Prostate gland (tissue), 2 donors: ENCODE measurements around the gene RGS11.

Experiments used
- POLR2A ChIP-seq: fragments of 450-650 bp; IDR thresholded peaks from one replicate; pipeline ENCODE4 v1.6.1; 2016; ENCODE audit warnings: antibody characterized with exemption, mild to moderate bottlenecking
- TF ChIP-seq, protein P1 (sequence below), 4 experiments: fragments of 200-600 bp in 2 of 4; fragments of 450-650 bp in 2 of 4; sonication (generic) in 2 of 4; IDR thresholded peaks; 1 replicate in 3 of 4; 2 replicates in 1 of 4; pipeline ENCODE4 v1.5.1; 2016 to 2019; ENCODE audit warnings: antibody characterized with exemption in 4 of 4, mild to moderate bottlenecking in 2 of 4, moderate library complexity in 2 of 4

DNA sequence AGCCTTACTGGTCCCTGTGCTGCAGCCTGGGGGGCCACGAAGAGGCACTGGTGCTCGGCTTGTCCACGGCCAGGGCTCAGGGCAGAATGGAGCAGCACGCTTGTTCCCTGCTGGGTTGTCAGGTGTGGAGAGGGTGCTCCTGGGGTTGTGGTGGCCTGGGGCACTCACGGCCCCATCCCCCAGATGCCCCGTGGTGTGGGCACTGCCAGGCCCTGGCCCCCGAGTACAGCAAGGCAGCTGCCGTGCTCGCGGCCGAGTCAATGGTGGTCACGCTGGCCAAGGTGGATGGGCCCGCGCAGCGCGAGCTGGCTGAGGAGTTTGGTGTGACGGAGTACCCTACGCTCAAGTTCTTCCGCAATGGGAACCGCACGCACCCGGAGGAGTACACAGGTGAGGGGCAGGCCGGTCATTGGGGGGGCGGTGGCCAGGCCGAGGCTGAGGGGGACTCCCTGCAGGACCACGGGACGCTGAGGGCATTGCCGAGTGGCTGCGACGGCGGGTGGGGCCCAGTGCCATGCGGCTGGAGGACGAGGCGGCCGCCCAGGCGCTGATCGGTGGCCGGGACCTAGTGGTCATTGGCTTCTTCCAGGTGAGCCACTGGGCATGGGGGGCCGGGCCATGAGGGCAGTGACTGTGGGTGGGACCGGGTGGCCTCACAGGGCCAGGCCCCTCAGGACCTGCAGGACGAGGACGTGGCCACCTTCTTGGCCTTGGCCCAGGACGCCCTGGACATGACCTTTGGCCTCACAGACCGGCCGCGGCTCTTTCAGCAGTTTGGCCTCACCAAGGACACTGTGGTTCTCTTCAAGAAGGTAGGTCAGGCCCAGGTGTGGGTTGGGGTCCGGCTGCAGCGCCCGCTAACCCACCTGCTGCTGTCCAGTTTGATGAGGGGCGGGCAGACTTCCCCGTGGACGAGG, 8.7 kb upstream of the RGS11 start:
- TF ChIP-seq, protein P1, sequence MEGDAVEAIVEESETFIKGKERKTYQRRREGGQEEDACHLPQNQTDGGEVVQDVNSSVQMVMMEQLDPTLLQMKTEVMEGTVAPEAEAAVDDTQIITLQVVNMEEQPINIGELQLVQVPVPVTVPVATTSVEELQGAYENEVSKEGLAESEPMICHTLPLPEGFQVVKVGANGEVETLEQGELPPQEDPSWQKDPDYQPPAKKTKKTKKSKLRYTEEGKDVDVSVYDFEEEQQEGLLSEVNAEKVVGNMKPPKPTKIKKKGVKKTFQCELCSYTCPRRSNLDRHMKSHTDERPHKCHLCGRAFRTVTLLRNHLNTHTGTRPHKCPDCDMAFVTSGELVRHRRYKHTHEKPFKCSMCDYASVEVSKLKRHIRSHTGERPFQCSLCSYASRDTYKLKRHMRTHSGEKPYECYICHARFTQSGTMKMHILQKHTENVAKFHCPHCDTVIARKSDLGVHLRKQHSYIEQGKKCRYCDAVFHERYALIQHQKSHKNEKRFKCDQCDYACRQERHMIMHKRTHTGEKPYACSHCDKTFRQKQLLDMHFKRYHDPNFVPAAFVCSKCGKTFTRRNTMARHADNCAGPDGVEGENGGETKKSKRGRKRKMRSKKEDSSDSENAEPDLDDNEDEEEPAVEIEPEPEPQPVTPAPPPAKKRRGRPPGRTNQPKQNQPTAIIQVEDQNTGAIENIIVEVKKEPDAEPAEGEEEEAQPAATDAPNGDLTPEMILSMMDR (IDR thresholded peaks at IDR 0.05): no peak
- no peak for TF ChIP-seq POLR2A
